SU-DHL-6 (cell line): ENCODE results near the gene CCDC9B.

Experiments
- H2AFZ ChIP-seq: fragments of 200-600 bp; sonication (generic); 2 replicates; pipeline ENCODE4 v1.6.1; 2014; ENCODE audit warnings: low read depth, mild to moderate bottlenecking, moderate library complexity, mixed read lengths, antibody characterized with exemption, low read length; ENCODE audit not compliant: severe bottlenecking
- H3F3A ChIP-seq: fragments of 200-600 bp; shearing (Covaris generic); 2 replicates; pipeline ENCODE4 v1.6.0; 2016; ENCODE audit warnings: antibody characterized with exemption, mild to moderate bottlenecking; ENCODE audit not compliant: insufficient read depth
- H3K27ac ChIP-seq: fragments of 200-600 bp; sonication (generic); 2 replicates; pipeline ENCODE4 v1.5.1; 2016; ENCODE audit warnings: low read depth, mild to moderate bottlenecking, low read length, moderate library complexity, mixed read lengths
- H3K27me3 ChIP-seq: fragments of 200-600 bp; sonication (generic), shearing (Covaris generic); 2 replicates; pipeline ENCODE4 v1.6.0; 2014; ENCODE audit warnings: mild to moderate bottlenecking, low read length
- H3K36me3 ChIP-seq: fragments of 200-600 bp; sonication (generic); 2 replicates; pipeline ENCODE4 v1.6.1; 2014; ENCODE audit warnings: mild to moderate bottlenecking, low read length, mixed read lengths
- H3K4me2 ChIP-seq: fragments of 300-600, 200-600 bp; shearing (Covaris generic), sonication (generic); 2 replicates; pipeline ENCODE4 v1.6.0; 2014; ENCODE audit warnings: low read length, low read depth, mild to moderate bottlenecking; ENCODE audit not compliant: poor library complexity, severe bottlenecking
- H3K4me3 ChIP-seq: fragments of 200-600 bp; sonication (generic); 2 replicates; pipeline ENCODE4 v1.5.1; 2014; ENCODE audit warnings: antibody characterized with exemption, low read length, mild to moderate bottlenecking, mixed read lengths; ENCODE audit not compliant: insufficient read depth, poor library complexity, severe bottlenecking
- H3K79me2 ChIP-seq: fragments of 200-600 bp; sonication (generic); 2 replicates; pipeline ENCODE4 v1.6.1; 2014; ENCODE audit warnings: mild to moderate bottlenecking, low read length, moderate library complexity; ENCODE audit not compliant: insufficient read depth
- H3K9ac ChIP-seq: fragments of 200-600 bp; sonication (generic); 2 replicates; pipeline ENCODE4 v1.7.0; 2014; ENCODE audit warnings: mild to moderate bottlenecking, low read length
- H3K9me2 ChIP-seq: fragments of 200-600 bp; sonication (generic); replicated peaks from 2 replicates; pipeline ENCODE4 v1.6.1; 2014; ENCODE audit warnings: low read length; ENCODE audit not compliant: insufficient read depth
- H3K9me3 ChIP-seq: fragments of 200-600 bp; sonication (generic); 2 replicates; pipeline ENCODE4 v1.6.1; 2014; ENCODE audit warnings: low read length, mixed read lengths; ENCODE audit not compliant: insufficient read depth
- H4K20me1 ChIP-seq: fragments of 200-600 bp; sonication (generic); 2 replicates; pipeline ENCODE4 v1.6.1; 2014; ENCODE audit warnings: low read depth, mild to moderate bottlenecking, antibody characterized with exemption, low read length, moderate library complexity, mixed read lengths
- CTCF ChIP-seq: fragments of 200-600 bp; sonication (generic); IDR thresholded peaks from one replicate; pipeline ENCODE4 v1.5.1; 2017; ENCODE audit warnings: antibody characterized with exemption, mild to moderate bottlenecking, low read length, moderate library complexity; ENCODE audit not compliant: insufficient read depth, poor library complexity, severe bottlenecking
- EZH2phosphoT487 ChIP-seq: fragments of 200-600 bp; sonication (generic), shearing (Covaris generic); conservative IDR thresholded peaks from 2 replicates; pipeline ENCODE4 v1.6.1; 2018; ENCODE audit warnings: mild to moderate bottlenecking, antibody characterized with exemption, low read length, moderate library complexity, mixed read lengths

The CCDC9B gene

GRCh38 chr15:40305281-40305680, 35.5 kb downstream of the CCDC9B start:
- Histone ChIP-seq H2AFZ (no peak overlapping the region), H3K79me2 (no peaks in the 10 kb centered on the region), H3F3A (no peaks in the 10 kb centered on the region), H3K9me3 (no peaks in the 10 kb centered on the region; the same call in 1 of the 2 replicates), H3K4me3 (no peak overlapping the region), H3K27me3 (no peaks in the 10 kb centered on the region), H3K27ac (no peak overlapping the region), H3K36me3 (no peaks in the 10 kb centered on the region), H3K9ac (no peak overlapping the region), H4K20me1 (no peaks in the 10 kb centered on the region), H3K4me2 (no peak overlapping the region), H3K9me2 (no peaks in the 10 kb centered on the region)
- TF ChIP-seq EZH2phosphoT487, result no peak
- TF ChIP-seq CTCF, result no peak

- Histone ChIP-seq H3K4me2 (no peak overlapping the region), H3K27ac (no peak overlapping the region), H2AFZ (no peak overlapping the region), H3K9me3 (peaks cover 3% of the 10 kb centered on the region; the same call in 1 of the 2 replicates), H3K79me2 (no peaks in the 10 kb centered on the region), H3K36me3 (no peaks in the 10 kb centered on the region), H3F3A (no peaks in the 10 kb centered on the region), H3K9ac (no peak overlapping the region), H3K27me3 (no peaks in the 10 kb centered on the region), H3K4me3 (no peak overlapping the region), H3K9me2 (no peaks in the 10 kb centered on the region), H4K20me1 (no peaks in the 10 kb centered on the region)
- TF ChIP-seq EZH2phosphoT487 (no peak), CTCF (no peak)
Measured at GRCh38 chr15:40303576-40303975, 37.2 kb downstream of the CCDC9B start.

GRCh38 chr15:40302981-40303380, 37.8 kb downstream of the CCDC9B start:
- H3K9me2 ChIP-seq, result no peaks in the 10 kb centered on the region
- H3K27ac ChIP-seq, result no peak overlapping the region
- no peak overlapping the region for H2AFZ ChIP-seq
- peaks cover 3% of the 10 kb centered on the region; the same call in 1 of the 2 replicates for H3K9me3 ChIP-seq
- no peak overlapping the region for H3K4me3 ChIP-seq
- H3K27me3 ChIP-seq, result no peaks in the 10 kb centered on the region
- H3K4me2 ChIP-seq, result no peak overlapping the region
- no peaks in the 10 kb centered on the region for H3K79me2 ChIP-seq
- no peak for TF ChIP-seq EZH2phosphoT487
- TF ChIP-seq CTCF, result no peak
- H3K36me3 ChIP-seq, result no peaks in the 10 kb centered on the region
- H3F3A ChIP-seq, result no peaks in the 10 kb centered on the region
- no peaks in the 10 kb centered on the region for H4K20me1 ChIP-seq
- no peak overlapping the region for H3K9ac ChIP-seq
